NT2/D1 (cell line): ENCODE measurements around the gene OPRL1.

ENCODE experiments used
- SUZ12 ChIP-seq: IDR thresholded peaks from 2 replicates; pipeline ENCODE4 v1.6.1; 2011; ENCODE audit not compliant: insufficient read length, insufficient read depth; ENCODE audit errors: extremely low read depth
- YY1 ChIP-seq: IDR thresholded peaks from 2 replicates; pipeline ENCODE4 v1.6.1; 2011; ENCODE audit not compliant: insufficient read length, insufficient read depth
- ZNF274 ChIP-seq: IDR thresholded peaks from 2 replicates; pipeline ENCODE4 v1.6.1; 2011; ENCODE audit warnings: mild to moderate bottlenecking, low read depth, low read length

DNA sequence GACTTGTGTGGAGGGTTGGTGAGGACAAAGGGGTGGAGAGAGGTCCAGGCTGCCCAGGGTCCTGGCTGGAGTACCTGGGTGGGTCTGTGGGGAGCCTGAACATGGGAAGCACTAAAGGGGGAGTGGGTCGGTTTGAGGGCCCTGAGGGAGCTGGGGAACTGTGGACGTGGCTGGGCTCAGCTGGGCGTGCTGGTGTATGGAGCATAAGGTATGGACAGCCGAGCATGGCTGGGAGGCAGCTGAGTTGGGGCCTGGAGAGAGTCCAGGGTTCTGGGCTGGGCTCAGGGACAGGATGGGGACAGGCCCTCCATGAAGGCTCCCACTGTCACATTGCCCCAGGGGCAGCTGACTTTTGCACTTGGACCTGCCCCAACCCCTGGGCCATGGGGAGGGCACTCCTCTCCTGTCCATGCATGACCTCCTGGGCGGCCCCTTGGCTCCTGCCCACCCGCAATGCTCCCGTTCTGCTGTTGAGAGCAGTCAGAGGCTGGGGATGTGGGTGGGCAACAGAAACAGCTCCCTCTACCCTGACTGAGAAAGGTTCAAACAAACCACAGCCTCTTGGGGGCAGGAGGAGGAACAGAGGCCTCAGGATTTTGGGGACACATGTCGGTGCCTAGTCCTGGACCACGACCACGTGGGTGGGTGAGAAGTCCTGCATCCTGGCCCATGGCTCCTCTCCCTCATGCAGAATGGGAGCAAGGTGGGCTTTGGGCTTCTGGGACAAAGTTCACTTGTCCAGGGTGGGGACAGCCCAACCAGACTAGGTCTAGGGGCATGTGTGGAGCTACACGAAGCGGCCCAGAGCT is 39.4 kb upstream of the OPRL1 start:
- TF ChIP-seq ZNF274 (no peak), YY1 (no peak), SUZ12 (no peak)
